ENCODE measurements around the gene URB2.

Gene URB2

DNA sequence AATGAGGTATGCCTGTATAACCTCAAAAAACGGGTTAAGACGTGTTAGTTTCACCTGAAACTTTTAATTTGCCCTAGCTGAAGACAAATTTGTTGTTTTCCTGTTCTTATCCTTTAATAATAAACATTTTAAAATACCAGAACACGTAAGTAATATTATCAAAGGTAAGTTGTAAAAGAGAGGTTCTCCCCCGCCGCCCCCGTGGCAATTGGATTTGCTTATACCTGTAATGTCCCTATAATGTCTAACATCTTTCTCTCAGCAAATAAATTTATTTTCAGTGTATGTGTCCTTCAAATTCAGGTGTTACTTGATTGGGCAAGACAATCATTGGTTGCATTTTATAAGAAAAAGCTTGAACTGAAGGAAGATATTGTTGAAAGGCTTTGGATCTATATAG is 5.9 kb downstream of the URB2 start:
- Histone ChIP-seq H3K27me3 (ENCODE audit: control insufficient read depth, insufficient read depth, low read length) (no peaks in the 10 kb centered on the region), H3K36me3 (ENCODE audit: control insufficient read depth, insufficient read depth, low read length) (peaks cover 11% of the 10 kb centered on the region), H3K9ac (ENCODE audit: low read depth, low read length) (no peak overlapping the region), H3K4me1 (ENCODE audit: control insufficient read depth, insufficient read depth, low read length) (no peaks in the 10 kb centered on the region), H3K4me3 (ENCODE audit: low read depth, low read length) (no peak overlapping the region), H3K9me3 (ENCODE audit: control insufficient read depth, insufficient read depth, low read length) (no peaks in the 10 kb centered on the region)

DNA sequence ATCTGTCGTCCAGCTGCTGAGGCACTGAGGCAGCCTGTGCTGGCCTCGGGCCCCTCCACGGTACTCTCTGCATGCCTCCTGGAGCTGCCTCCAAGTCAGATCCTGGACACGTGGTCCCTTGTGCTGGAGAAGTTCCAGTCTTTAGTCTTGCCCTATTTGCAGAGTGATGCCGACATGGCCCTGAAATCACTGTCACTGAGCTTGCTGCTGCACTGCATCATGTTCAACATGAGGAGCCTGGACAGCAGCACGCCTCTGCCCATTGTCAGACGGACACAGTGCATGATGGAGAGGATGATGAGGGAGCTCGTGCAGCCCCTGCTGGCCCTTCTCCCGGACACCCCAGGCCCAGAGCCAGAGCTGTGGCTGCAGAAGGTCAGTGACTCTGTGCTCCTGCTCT is 10.0 kb downstream of the URB2 start:
- peaks cover 11% of the 10 kb centered on the region for H3K36me3 ChIP-seq (ENCODE audit: control insufficient read depth, insufficient read depth, low read length)
- H3K9ac ChIP-seq (ENCODE audit: low read depth, low read length), result no peak overlapping the region
- H3K4me1 ChIP-seq (ENCODE audit: control insufficient read depth, insufficient read depth, low read length), result no peaks in the 10 kb centered on the region

DNA sequence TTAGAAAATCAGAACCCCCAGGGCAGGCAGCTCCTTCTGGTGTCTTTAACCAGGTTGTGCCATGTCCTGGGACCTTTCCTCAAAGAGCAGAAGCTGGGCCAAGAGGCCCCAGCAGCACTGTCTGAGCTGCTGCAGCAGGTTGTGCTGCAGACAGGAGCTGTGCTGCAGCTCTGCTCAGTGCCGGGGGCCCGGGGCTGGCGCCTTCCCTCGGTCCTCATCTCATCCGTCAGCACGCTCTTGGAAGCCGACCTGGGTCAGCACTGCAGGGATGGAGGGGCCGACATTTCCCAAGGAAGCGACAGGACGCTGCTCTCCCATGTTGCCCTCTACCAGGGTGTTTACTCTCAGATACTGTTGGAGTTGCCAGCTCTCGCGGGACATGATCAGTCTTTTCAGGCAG is 11.7 kb downstream of the URB2 start:
- H3K36me3 ChIP-seq (ENCODE audit: control insufficient read depth, insufficient read depth, low read length), result peaks cover 11% of the 10 kb centered on the region
- H3K4me3 ChIP-seq (ENCODE audit: low read depth, low read length), result no peak overlapping the region
- no peaks in the 10 kb centered on the region for H3K4me1 ChIP-seq (ENCODE audit: control insufficient read depth, insufficient read depth, low read length)
- H3K27me3 ChIP-seq (ENCODE audit: control insufficient read depth, insufficient read depth, low read length), result no peaks in the 10 kb centered on the region
- H3K9me3 ChIP-seq (ENCODE audit: control insufficient read depth, insufficient read depth, low read length), result no peaks in the 10 kb centered on the region
- H3K9ac ChIP-seq (ENCODE audit: low read depth, low read length), result no peak overlapping the region

More for the DNA sequence above, 10.0 kb downstream of the URB2 start:
- H3K27me3 ChIP-seq (ENCODE audit: control insufficient read depth, insufficient read depth, low read length), result no peaks in the 10 kb centered on the region
- H3K9me3 ChIP-seq (ENCODE audit: control insufficient read depth, insufficient read depth, low read length), result no peaks in the 10 kb centered on the region
- H3K4me3 ChIP-seq (ENCODE audit: low read depth, low read length), result no peak overlapping the region

DNA sequence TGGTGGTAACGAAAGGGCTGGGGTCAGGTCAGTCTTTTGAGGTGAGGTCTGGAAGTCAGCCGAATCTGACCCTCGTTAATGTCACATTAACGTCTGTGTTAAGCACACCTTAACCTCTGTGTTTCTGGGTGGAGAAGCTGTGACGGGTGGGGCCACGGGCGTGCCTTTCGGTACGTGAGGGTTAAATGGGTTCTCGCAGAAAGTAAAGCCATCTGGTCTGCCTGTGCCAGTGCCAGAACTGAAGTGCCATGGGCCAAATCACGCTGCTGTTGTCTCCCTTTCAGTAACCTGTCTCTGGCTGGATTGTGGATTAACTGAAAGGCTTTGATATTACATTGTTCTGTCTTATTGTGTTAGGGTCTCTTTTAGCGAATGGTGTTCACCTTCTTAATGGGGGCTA is 14.4 kb downstream of the URB2 start:
- Histone ChIP-seq H3K36me3 (ENCODE audit: control insufficient read depth, insufficient read depth, low read length) (peaks cover 14% of the 10 kb centered on the region), H3K27me3 (ENCODE audit: control insufficient read depth, insufficient read depth, low read length) (no peaks in the 10 kb centered on the region), H3K9me3 (ENCODE audit: control insufficient read depth, insufficient read depth, low read length) (no peaks in the 10 kb centered on the region), H3K4me1 (ENCODE audit: control insufficient read depth, insufficient read depth, low read length) (no peaks in the 10 kb centered on the region), H3K4me3 (ENCODE audit: low read depth, low read length) (no peak overlapping the region), H3K9ac (ENCODE audit: low read depth, low read length) (no peak overlapping the region)

DNA sequence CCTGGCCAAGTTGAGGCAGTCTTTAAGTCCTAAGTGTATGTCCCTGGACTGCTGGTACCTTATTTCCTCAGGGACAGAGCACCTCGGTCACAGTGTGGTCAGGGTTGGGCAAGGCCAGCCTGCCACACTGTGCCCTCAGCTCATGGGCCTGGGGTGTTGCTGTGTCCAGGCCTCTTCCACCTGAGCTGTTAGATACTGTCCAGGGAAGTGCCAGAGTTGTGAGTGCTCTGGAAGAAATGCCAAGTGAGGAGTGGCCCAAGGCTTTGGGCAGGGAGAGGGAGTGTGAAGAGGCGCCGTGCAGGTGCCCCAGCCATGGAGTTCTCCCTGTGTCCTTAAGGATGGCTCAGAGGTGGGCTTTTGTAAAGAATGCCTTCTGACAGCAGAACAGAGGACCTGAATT is 15.3 kb downstream of the URB2 start:
- peaks cover 8% of the 10 kb centered on the region for H3K36me3 ChIP-seq (ENCODE audit: control insufficient read depth, insufficient read depth, low read length)
- H3K27me3 ChIP-seq (ENCODE audit: control insufficient read depth, insufficient read depth, low read length), result no peaks in the 10 kb centered on the region
- H3K4me3 ChIP-seq (ENCODE audit: low read depth, low read length), result no peak overlapping the region
- no peaks in the 10 kb centered on the region for H3K9me3 ChIP-seq (ENCODE audit: control insufficient read depth, insufficient read depth, low read length)
- H3K4me1 ChIP-seq (ENCODE audit: control insufficient read depth, insufficient read depth, low read length), result no peaks in the 10 kb centered on the region
- H3K9ac ChIP-seq (ENCODE audit: low read depth, low read length), result no peak overlapping the region

DNA sequence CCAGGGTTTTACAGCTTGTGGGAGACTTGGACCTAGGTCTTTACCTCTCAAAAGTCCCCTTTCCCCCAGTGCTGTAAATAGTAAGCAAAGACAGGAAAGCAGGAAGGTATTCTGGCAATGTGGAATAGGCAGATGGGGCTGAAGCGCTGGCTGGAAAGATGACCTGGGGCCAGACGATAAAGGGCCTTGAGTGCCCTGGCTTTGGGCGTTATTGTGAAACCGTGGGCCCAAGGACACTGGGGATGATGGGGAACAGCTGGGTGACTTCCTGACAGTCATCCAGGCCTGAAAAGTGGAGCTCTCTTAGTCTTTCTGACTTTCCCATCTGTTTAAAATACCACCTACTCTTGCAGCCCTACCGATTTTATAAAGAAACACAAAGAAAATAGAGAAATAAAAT is 16.3 kb downstream of the URB2 start:
- Histone ChIP-seq H3K4me3 (ENCODE audit: low read depth, low read length) (no peak overlapping the region), H3K9ac (ENCODE audit: low read depth, low read length) (no peak overlapping the region), H3K4me1 (ENCODE audit: control insufficient read depth, insufficient read depth, low read length) (no peaks in the 10 kb centered on the region), H3K36me3 (ENCODE audit: control insufficient read depth, insufficient read depth, low read length) (peaks cover 9% of the 10 kb centered on the region), H3K27me3 (ENCODE audit: control insufficient read depth, insufficient read depth, low read length) (no peaks in the 10 kb centered on the region), H3K9me3 (ENCODE audit: control insufficient read depth, insufficient read depth, low read length) (no peaks in the 10 kb centered on the region)

DNA sequence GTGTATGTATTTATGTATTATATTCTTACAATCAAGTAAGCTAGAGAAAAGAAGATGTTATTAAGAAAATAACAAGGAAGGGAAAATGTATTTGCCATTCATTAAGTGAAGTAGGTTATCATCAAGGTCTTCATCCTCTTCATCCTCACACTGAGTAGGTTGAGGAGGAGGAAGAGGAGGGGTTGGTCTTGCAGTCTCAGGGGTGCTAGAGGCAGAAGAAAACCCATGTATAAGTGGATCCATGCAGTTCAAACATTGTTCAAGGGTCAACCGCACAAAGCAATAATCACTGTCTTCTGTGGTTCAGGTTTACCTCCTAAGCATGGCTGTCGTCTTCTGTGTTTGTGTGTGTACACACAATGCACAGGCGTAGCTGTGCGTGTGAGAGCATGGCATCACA is 16.9 kb downstream of the URB2 start:
- Histone ChIP-seq H3K36me3 (ENCODE audit: control insufficient read depth, insufficient read depth, low read length) (peaks cover 9% of the 10 kb centered on the region), H3K4me1 (ENCODE audit: control insufficient read depth, insufficient read depth, low read length) (no peaks in the 10 kb centered on the region)

DNA sequence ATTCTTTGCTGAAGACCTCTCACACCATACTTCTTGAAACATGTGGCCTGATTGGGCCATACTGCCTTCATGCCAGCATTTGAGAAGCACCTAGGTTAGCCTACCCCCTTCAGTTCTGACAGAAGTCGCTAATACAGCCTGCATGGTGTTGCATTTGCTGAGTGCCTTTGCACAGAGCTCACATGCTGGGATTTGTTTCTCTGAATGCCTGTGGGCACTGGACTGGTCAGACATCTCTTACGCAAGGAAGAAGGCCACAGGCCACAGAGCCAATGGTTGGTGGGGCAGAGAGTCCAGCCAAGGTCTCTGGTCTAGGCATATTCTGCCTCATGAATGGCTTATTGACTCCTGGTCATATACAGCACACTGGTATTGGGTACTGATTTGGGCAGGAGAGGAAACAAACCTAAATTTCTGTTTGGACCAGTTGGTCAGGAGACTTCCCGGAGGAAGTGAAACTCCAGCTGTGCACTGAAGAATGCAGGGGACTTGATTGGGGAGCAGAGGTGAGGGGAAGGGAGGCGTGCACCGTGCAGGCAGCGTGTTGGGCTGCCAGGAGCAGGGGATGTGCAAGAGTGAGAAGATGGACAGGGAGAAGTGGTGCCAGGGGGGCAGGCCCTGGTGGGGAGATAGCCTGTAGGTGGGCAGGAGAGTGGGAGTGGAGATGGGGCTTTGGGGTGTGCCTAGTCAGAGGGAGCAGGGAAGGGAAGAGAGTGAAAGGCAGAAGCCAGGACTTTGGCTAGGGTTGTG is 18.1 kb downstream of the URB2 start:
- H3K36me3 ChIP-seq (ENCODE audit: control insufficient read depth, insufficient read depth, low read length), result peaks cover 9% of the 10 kb centered on the region
- no peak overlapping the region for H3K9ac ChIP-seq (ENCODE audit: low read depth, low read length)
- no peaks in the 10 kb centered on the region for H3K9me3 ChIP-seq (ENCODE audit: control insufficient read depth, insufficient read depth, low read length)
- no peak overlapping the region for H3K4me3 ChIP-seq (ENCODE audit: low read depth, low read length)
- H3K4me1 ChIP-seq (ENCODE audit: control insufficient read depth, insufficient read depth, low read length), result no peaks in the 10 kb centered on the region
- no peaks in the 10 kb centered on the region for H3K27me3 ChIP-seq (ENCODE audit: control insufficient read depth, insufficient read depth, low read length)

More for the DNA sequence above, 16.9 kb downstream of the URB2 start:
- Histone ChIP-seq H3K9me3 (ENCODE audit: control insufficient read depth, insufficient read depth, low read length) (no peaks in the 10 kb centered on the region), H3K9ac (ENCODE audit: low read depth, low read length) (no peak overlapping the region), H3K4me3 (ENCODE audit: low read depth, low read length) (no peak overlapping the region), H3K27me3 (ENCODE audit: control insufficient read depth, insufficient read depth, low read length) (no peaks in the 10 kb centered on the region)

DNA sequence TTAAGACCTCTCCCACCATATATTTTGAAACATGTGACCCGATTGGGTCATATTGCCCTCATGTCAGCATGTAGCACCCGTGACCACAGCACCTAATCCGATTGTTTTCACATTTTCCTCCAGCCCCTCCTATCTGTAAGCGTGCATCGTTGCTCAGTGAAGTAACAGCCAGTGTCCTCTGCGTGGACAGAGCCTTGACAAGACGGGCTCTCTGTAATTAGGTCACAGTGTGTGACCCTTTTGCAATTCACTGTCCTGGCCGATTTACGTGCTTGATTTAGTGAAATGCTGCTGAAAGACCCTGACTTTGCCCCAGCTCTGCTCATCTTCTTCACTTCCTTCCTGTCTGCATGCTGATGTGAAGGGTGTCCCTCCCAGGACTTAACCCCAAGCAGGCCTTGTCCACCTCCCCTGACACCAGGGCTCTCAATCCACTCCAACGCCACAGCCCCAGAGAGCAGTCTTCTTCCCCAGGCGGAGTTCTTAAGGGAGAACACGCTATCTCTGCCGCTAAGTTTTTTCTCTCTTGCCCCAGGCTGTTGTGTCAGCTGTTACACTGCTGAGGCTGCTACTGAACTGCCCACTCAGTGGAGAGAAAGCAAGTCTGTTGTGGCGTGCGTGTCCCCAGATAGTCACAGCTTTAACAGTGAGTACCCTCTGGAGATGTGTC is 19.4 kb downstream of the URB2 start:
- Histone ChIP-seq H3K27me3 (ENCODE audit: control insufficient read depth, insufficient read depth, low read length) (no peaks in the 10 kb centered on the region), H3K4me1 (ENCODE audit: control insufficient read depth, insufficient read depth, low read length) (no peaks in the 10 kb centered on the region), H3K36me3 (ENCODE audit: control insufficient read depth, insufficient read depth, low read length) (peaks cover 9% of the 10 kb centered on the region), H3K9ac (ENCODE audit: low read depth, low read length) (no peak overlapping the region), H3K4me3 (ENCODE audit: low read depth, low read length) (no peak overlapping the region), H3K9me3 (ENCODE audit: control insufficient read depth, insufficient read depth, low read length) (no peaks in the 10 kb centered on the region)

DNA sequence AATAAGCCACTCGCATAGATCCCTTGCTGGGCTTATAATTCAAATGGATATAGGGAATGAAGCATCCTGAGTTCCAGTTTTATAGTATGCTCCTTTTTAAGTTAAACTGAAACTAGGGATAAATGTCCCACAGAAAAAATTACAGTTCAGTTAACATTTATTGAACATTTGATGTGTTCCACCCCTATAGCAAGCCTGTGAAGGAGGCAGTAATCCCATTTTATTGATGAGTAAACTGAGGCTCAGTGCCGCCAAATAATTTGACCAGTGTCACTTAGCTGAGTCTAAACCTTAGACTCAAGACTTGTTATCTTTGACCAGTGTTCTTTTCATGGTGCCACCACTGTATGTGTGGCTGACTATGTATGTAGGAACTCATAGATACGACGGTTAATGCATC is 22.4 kb downstream of the URB2 start:
- Histone ChIP-seq H3K36me3 (ENCODE audit: control insufficient read depth, insufficient read depth, low read length) (peaks cover 12% of the 10 kb centered on the region), H3K27me3 (ENCODE audit: control insufficient read depth, insufficient read depth, low read length) (no peaks in the 10 kb centered on the region), H3K4me3 (ENCODE audit: low read depth, low read length) (no peak overlapping the region), H3K9me3 (ENCODE audit: control insufficient read depth, insufficient read depth, low read length) (no peaks in the 10 kb centered on the region), H3K4me1 (ENCODE audit: control insufficient read depth, insufficient read depth, low read length) (no peaks in the 10 kb centered on the region), H3K9ac (ENCODE audit: low read depth, low read length) (no peak overlapping the region)

DNA sequence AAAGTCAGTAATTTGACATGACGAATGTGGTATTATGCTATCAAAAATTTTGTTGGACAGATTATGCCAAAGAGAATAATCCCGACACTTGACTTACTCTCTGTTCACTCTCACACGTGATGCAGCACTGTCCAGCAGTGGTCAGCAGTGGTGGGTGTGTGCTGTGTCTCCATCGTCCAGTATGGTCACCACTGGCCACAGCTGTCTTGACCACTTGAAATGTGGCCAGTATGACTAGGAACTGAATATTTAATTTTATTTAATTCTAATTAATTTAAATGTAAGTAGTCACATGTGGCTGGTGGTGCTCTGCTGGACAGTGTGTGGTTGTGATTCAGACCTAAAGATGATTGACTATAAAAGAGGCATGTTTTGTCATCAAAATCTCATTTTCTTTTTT is 24.0 kb downstream of the URB2 start:
- Histone ChIP-seq H3K4me1 (ENCODE audit: control insufficient read depth, insufficient read depth, low read length) (no peaks in the 10 kb centered on the region), H3K36me3 (ENCODE audit: control insufficient read depth, insufficient read depth, low read length) (peaks cover 8% of the 10 kb centered on the region), H3K9me3 (ENCODE audit: control insufficient read depth, insufficient read depth, low read length) (no peaks in the 10 kb centered on the region), H3K4me3 (ENCODE audit: low read depth, low read length) (no peak overlapping the region), H3K9ac (ENCODE audit: low read depth, low read length) (no peak overlapping the region), H3K27me3 (ENCODE audit: control insufficient read depth, insufficient read depth, low read length) (no peaks in the 10 kb centered on the region)

DNA sequence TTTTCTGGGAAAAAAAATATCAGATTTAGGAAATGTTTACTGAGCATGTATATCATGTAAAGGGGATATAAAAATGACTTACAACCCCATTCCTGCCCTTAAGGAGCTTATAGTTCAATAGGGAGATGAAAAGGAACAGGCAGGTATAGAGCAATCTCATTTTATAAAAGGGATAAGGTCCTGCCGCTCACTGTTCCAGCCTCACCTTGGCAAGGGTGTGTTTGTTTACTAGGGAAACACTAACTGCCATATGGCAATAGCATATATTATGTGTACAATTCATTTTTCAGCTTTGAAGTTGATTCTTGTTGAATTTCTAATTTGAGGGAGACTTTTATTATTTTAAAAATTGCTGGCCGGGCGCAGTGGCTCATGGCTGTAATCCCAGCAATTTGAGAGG is 25.5 kb downstream of the URB2 start:
- Histone ChIP-seq H3K9me3 (ENCODE audit: control insufficient read depth, insufficient read depth, low read length) (no peaks in the 10 kb centered on the region), H3K4me3 (ENCODE audit: low read depth, low read length) (no peak overlapping the region), H3K4me1 (ENCODE audit: control insufficient read depth, insufficient read depth, low read length) (no peaks in the 10 kb centered on the region), H3K36me3 (ENCODE audit: control insufficient read depth, insufficient read depth, low read length) (peaks cover 6% of the 10 kb centered on the region), H3K9ac (ENCODE audit: low read depth, low read length) (no peak overlapping the region), H3K27me3 (ENCODE audit: control insufficient read depth, insufficient read depth, low read length) (no peaks in the 10 kb centered on the region)

All from iPS-15b (cell line).